GM21619 (cell line): Measurements from ENCODE around the gene SBF1.

ENCODE experiments used
- ATAC-seq: cut with Tn5 transposase; IDR thresholded peaks from one replicate; pipeline ENCODE4 v1.9.1; 2021; ENCODE audit not compliant: unreplicated experiment

Gene SBF1

DNA sequence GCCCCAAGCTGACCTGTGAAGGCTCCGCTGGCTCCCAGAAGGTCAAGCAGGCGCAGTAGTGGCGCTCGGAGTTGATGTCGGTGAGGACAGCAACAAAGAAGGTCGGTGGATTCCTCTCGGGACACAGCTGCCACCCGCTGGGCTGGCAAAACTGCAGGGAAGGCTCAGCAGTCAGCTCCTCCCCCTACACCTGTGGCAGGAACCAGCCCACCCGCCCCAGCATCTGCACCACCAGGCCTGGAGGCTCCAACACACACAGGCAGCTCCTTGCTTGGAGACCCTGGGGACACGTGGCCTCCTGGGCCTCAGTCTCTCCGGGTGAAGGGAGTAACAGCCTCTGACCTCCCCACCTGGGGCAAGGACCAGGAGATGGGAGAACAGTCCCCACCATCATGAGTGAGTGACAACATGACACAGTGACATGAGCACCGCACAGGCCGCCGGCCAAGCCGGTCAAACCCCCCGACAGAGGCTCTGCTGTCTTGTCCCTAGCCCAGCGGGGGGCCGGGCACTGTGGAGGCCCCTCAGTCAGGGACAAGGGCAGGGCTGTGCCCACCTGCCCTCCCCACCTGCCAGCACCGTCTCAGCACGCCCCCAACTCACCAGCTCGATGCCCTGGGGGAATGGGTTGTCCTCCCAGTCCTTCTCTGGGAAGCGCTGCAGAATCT lies 6.9 kb downstream of the SBF1 start:
- no peak for ATAC-seq

DNA sequence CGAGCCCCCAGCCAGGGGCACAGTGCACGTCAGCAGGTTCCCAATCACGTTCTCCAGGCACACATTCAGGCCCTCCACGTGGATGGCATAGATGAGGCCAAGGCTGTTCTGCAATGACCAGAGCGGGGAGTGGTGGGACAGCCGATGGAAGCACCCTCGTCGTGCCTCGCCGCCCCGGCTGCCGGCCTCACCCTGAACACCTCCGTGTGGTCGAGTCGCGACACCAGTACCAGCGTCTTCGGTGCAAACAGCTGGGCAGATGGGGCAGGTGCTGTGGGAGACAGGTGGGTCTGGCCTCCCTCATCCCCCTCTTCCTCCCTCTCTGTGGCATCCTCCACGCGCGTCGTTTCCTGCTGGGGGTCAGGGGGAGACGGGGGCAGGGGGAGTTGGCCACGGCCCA lies 7.5 kb downstream of the SBF1 start:
- ATAC-seq, result no peak

DNA sequence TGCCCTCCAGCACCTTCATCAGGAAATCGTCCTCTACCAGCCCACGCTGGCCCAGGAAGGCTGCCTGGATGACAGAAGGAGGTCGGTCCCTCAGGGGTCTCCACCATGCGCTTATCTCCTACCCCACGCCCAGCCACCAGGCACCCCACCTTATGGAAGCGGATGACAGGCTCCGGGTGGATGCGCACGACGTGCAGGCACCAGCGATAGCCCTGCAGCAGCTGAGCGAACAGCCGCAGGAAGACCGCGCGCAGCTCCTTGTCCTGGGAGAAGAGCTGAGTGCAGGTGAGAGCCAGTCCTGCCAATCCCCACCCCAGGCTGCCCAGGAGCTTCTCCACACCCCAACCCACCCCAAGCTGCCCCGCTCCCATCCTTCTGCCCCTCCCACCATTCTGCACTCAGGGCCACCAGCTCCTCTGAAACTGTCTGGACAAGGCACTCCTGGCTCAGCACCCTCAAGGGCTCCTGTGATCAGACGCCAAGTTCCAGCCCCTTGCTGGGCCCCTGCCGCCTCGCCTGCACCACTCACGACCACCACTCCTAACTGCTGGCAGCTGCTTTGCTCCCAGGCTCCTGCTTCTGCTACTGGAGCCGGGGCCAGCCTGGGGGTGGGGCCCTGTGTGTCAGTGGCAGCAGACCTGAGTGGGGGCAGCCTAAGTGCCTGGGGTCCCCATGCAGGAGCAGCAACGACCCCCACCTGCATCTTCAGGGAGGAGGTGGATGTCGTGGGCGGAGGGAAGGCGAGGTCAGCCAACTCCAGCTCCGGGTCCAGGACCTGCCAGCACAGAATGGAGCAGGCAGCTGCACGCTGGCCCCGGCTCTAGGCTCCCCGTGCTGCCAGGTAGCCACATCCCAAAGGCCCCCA lies 9.5 kb downstream of the SBF1 start:
- ATAC-seq, result no peak

DNA sequence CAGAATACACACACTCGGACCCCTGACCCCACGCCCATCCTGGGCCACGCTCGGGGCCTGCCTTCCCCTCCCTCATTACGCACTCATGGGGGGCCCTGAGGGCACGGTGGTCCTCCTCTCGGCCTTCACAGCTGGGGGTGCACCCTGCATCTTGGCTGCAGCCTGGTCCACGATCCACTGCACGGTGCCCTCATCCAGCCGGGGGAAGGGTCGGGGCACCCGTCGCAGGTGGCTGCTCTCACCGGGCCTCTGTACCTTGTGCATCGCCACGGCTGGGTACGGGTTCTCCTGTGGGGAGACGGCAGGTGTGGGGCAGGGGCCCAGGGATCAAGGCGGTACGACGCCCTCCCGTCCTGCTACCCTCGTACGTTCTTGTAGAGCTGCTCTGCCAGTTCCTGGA lies 10.4 kb downstream of the SBF1 start:
- ATAC-seq, result no peak

DNA sequence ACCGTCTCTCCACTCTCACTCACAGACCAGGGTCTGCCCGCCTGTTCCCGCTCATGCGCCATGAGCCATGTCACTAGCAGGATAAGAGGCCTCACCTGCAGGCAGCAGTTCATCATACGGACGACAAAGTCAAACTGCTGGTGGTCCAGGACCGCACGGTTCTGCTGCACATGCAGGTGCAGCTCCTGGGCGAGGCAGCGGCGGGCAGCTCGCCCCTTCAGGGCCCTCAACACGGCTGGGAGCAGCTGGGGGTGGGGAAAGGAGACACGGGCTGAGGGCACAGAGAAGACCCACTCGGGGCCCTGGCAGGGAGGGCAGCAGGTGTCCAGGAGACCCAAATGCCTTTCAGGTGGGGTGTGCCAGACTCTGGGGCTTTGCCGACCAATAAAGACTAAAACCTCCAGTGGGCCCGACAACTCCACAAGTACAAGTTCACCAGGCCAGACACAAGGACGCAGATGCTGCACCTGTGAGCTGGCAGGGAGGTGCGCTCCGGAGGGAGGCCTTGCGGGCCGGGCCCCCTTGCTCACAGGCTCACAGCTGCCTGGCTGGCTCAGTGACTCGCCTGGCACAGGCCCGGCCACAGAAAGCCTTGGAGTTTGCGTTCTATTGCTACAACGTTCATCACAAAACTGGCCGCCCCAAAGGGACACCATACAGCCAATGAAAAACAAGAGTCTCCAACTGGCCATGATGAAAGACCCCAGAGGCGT lies 11.5 kb downstream of the SBF1 start:
- ATAC-seq, result no peak

DNA sequence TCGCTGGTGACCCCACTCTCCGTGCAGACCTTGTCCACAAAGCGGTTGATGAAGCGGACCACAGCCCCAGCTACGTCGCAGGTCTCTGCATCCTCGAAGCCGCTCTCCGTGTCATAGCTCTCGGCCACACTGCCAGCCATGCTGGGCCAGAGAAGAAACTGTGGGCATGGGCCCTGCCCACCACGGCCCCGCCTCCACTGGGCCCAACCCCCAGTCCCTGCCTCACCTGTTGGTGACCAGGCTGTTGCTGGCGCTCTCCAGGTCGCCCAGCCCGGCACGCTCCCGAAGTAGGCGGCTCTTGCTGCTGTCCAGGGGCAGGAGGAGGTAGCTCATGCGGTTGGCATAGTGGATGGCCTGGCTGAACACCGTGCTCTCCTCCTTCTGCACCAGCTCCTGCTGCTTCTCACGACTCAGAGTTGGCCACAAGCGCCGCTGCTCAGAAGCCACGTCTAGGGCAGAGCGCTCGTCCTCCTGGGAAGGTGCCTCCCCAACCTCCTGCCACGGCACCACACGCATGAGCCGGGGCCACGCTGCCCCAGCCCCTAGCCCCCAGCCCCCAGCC lies 12.8 kb downstream of the SBF1 start:
- ATAC-seq, result no peak

DNA sequence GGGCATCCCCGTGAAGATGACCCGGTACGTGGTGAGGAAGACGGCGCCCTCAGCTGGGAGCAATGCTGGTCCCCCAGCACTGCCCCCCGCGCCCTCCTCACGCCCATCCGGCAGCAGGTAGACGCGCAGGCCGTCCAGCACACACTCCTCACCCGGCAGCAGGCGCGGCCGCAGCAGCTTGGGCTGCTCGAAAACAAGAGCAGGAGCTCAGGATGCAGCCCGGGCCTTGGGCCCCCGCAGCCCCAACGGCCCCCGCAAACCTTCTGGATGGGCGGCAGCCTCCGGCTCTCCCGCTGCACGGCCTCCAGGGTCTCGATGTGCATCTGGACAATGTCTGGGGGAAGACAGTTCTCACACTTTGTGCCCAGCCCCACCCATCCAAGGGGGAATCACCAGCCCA lies 13.3 kb downstream of the SBF1 start:
- ATAC-seq, result no peak

DNA sequence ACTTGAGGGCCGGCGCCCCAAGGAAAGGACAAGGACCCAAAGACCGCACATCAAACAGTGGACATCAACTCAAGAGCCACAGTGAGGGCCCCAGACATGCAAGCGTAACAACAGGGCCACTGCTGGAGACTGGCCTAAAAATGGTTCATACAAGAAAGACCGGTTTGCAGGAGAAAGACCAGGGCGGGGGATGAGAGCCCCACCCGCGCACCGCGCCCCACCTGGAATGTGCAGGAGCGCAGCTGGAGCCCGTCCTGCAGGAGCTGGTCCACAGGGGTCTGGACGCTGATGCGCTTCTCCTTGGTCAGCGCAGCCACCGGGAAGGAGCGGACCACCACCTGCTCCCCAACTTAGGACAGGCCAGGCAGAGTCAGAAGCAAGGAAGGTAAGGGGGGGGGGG lies 13.9 kb downstream of the SBF1 start:
- no peak for ATAC-seq

DNA sequence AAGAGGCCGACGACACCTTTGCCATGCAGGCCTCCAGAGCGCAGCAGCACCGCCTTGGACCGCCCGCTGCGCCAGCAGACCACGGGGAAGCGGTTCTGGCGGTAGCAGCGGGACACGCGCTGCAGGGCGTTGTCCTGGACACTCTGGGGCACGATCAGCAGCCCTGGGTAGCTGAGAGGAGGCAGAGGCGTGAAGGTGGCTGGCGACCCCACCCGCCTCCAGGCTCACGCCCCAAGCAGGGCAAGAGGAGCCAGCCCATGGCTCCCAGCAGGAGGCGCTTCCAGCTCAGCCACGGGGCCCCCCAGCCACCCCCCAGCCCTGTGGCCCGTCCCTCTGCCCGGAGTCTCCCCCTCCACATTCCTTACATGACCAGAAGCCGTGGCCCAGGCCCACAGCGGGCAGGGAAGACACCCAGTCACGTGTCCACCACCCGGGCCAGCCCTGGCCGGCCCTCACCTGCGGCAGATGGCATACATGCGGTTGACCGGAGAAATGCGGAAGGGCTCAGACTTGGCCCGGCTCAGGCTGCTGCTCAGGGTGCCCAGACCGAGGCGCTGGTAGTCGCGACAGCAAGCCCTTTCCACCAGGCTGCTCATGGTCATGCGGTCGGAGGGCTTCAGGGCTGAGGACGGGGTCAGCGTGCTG lies 15.2 kb downstream of the SBF1 start:
- no peak for ATAC-seq

DNA sequence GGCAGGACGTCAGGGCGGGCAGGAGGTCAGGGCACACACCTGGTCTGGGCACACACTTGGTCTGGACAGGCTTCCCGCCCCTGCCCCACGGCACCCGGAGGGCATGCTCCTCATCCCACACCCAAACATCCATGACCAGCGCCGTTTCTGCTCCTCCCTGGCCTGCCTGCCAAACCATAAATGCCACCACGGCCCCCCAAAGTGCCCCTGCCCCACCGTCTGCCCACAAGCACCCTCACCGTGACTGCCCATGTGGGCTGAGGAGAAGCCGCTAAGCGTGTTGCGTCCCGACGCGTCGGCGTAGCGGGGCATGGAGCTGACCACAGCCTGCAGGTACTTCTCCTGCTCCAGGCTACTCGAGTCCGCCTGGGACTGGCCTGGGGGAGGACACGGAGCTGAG lies 15.8 kb downstream of the SBF1 start:
- no peak for ATAC-seq

DNA sequence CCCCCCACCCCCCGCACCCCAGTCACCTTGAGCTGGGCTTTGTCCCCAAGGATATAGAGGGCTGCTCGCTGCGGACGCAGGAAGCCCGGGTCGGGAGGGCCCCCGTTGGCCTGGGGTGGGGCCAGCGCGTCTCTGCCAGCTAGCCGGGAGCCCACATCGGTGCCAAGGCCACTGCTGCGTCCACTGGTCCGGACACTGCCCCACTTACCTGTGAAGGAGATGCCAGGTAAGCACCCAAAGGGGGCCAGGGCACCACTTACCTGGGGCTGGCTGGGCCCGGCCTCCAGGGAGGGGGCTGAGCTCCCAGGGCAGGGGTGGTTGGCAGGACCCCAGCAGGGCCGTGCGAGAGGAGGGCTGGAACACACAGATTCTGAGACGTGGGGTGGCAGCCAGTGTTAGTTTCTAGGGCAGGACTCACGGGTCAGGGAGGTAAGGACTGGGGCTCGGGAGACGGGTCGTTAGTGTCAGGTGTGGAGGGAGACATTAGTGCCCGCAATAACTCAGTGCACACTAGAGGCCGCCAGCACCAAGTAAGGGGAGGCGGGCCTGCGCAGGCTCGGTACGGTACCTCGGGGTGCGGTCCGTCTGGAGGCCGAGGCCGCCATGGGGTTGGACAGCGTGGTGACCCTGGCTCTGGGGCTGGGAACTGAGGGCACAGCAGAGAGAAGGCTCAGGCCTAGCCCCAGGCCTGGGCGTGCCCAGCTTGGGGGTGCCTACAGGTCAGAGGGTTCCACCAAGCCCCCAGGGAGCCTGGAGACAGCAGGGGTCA lies 18.2 kb downstream of the SBF1 start:
- ATAC-seq, result no peak

DNA sequence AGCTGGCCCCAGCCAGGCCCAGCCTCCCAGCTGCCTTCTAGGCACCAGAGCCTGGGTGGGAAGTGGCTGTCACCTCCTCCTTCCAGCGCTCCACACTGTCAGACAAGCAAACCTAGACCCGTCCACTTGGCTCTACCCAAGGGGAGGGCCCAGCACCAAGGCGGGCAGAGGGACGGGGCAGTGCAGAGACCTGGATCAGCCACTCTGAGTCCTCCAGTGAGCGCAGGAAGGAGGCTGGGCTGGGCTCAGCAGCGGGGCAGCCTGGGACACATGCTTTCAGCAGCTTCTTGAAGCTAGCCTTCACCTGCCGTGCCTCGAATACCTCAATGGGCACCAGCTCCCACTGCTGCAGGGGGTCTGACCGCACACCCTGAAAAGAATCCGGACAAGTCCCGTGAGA lies 18.8 kb downstream of the SBF1 start:
- no peak for ATAC-seq

DNA sequence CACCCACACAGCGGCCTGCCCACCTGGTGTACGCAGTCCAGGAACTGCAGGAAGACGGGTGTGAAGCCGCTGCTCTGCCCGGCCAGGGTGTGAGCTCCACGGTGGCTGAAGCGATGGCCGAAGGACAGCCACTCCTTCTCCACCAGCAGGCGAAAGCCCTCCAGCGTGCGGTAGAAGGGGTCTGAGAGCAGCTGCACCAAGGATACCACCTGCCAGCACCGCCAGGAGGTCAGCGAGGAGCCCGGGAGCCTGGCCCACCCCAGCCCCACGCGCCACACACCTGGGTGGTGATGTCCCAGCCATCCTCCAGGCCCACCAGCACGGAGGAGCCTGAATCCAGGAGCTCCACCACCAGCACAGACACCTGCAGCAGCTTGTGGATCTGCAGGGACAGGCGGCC lies 19.6 kb downstream of the SBF1 start:
- ATAC-seq, result no peak

DNA sequence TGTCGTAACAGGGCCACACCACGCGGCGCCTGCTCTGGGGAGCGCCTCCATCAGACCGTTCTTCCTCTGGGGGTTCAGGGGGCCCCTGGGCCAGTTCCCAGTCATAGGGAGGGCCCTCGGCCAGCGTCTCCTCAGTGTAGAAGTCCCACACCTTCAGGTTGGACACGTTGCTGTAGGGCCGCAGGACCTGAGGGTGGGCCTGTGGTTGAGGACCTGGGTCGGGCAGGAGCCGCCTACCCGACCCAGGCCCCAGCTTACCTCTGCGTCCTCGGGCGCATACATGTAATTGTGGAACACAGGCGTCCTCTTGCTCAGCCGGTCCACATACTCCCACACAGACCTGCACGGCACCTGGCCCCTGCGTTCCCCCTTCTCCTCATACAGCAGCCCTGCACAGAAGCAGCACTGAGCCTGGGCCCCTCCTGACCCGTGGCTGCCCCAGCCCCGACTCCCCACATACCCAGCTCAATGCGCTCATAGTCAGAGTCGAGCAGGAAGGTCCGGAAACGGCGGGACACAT lies 20.2 kb downstream of the SBF1 start:
- ATAC-seq, result no peak

DNA sequence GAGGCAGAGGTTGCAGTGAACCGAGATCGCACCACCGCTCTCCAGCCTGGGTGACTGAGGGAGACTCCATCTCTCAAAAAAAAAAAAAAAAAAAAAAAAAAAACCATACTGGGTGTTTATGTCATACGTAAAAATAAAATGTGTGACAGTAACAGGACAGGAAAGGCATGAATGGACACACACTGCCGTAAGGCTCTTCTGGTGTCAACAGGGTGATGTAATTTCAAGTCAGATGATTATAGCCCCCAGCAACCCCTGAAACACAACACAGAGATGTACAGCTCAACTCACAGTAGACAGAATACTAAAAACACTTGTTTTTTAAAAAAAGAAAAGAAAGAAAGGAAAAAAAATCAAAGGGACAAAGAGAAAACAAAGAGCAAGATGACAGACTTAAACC lies 22.2 kb downstream of the SBF1 start:
- no peak for ATAC-seq

DNA sequence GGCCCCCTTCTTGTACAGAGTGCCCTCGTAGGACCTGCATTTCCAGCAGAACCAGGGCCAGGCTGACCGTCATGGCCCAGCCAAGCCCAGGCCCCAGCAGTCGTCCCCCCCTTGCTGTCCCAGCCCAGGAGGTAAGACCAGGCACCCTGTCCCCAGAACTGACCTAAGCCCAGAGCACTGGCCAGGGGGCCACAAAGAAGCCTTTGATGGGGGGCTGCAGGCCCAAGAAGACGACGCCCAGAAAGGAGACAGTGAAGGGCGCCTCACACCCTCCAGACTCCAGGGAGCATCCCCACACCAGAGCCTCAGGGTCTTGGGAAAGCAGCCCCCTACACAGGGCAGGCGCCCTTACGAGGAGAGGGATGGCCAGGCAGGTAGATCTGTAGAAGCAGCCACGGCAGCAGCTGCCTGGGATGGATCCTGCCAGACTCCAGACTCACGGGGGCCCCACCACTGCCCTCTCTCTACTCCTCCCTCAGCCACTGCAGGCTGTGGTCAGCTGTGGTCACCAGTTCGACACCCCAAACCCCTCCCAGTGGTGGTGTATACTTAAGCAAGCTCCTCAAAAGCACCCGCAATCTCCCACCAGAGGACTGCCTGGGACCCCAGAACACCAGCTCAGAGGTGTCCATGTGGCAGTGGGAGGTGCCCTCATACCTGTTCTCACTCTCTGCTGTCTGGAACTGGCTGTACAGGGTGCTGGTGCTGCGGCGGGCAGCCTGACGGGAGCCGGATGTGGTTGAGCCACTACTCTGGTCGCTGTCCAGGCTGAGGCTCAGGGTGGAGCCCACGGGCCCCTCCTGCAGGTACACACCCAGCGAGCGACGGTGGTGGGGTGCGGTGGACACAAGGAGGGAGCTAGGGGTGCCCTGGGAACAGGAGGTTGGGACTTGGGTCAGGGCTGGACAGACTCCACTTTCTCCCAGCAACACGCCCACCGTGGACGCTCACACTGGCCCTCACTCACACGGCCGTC lies 27.0 kb downstream of the SBF1 start:
- no peak for ATAC-seq

DNA sequence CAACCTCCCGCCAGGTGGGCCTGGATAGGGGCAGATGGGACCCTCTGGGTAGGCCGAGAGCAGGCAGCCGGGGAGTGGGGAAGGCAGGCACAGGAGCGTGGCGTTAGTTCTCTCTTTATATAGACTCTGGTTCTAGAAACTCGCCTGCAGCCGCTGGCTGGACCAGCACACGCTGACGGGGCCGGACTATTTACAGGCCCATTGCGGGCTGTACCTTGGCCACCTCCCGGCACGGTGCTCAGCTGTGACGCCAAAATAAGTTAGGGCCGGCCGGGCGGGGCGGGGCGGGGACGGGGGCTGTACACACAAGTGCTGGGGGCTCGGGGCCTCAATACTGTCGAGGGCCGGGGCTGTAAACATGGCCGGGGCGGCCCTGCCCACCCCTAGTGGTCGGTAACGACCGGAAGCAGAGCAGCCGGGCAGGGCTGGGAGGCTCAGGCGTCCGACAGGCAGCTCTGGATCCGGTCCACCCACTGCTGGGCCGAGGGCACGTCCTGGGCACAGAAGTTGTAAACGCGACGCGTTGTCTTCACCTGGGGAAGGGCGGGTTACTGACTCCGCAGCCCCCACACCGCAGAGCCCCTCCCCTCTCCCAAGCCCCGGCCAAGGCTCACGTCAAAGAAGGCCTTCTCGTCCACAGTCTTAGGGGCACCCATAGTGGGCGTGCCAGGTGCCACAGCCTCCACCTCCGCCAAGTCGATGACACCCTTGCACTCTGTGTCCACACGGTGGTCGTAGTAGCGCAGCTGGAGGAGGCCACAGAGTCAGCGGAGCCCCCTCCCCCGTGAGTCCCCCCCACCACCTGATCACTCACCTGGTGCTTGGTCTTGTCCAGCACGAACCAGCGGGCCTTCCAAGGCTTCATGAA lies 27.9 kb downstream of the SBF1 start:
- ATAC-seq, result no peak
